ENCODE results near the gene DEF6. TPM values are rescaled to one million over a fixed set of nuclear protein-coding genes. Genes with fewer than 3 reads are reported as not detected.
"Not testable (repeated sequence)": the region's sequence is repeated elsewhere in the genome, so short reads cannot be mapped to it uniquely, and the experiment has no call there.

Gene DEF6
- total RNA-seq, 1 donor from 2014 or later, result 1.8 TPM

DNA sequence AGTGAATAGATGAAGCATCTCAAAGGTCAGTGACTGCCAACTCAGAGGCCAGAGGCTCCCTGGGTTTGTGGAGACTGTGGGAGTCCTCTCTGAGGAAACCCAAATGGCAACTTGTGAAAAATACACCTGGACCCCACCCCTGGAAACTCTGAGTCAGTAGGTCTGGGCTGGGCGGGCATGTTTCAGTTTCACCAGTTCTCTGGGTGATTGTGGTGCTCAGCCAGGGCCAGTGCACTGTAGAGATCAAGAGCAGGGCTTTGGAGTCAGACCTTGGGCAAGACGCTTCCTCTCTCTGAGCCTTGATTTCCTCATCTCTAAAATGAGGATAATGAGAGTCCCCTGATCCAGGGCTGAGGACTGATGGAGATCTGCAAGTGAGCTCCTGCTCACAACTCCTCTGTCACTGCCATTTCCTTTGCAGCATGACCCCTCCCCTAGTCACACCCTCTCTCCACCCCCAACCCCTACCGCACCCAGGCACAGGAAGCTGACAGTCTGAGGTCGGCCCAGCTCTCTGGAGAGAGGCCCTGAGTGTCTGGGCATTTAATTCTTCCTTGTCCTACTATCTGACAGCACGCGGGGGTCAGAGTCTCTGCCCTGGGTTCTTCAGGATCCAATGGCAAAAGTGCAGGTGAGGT, 5.1 kb downstream of the DEF6 start:
- intact Hi-C loops (cut with micrococcal nuclease), result no loop called here
- peak; percentile 49 for DNase-seq
- peak; percentile 65 for ATAC-seq

DNA sequence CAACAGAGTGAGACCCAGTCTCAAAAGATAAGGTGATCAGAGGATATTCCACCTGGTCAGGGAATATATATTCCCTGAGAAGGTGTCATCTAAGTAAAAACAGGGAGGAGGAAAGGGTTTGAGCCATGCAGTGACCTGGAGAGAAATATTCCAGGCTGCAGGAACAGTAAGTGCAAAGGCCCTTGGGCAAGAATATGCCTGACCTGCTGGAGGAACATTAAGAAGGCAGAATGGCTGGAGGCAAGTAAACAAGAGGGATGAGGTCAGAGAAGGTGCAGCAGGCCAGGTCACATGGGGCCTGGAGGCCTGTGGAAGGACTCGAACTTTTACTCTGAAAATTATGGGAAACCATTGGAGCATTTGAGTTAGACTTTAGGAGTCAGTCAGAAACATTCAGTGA, 6.7 kb downstream of the DEF6 start:
- DNase-seq, result no peak

DNA sequence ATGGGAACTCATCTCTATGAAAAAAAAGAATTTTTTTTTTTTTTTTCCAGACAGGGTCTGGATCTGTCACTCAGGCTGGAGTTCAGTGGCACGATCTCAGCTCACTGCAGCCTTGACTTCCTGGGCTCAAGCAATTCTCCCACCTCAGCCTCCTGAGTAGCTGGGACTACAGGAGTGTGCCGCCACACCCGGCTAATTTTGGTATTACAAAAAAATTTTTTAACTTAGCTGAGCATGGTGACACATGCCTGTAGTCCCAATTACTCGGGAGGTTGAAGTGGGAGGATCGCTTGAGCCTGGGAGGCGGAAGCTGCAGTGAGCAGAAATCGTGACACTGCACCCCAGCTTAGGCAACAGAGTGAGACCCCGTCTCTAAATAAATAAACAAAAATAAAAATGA, 7.5 kb downstream of the DEF6 start:
- DNase-seq (no peak), ATAC-seq (no peak)
- intact Hi-C loops (cut with micrococcal nuclease), result no loop called here

More for the DNA sequence above, 6.7 kb downstream of the DEF6 start:
- no peak for ATAC-seq
- intact Hi-C loops (cut with micrococcal nuclease), result no loop called here

DNA sequence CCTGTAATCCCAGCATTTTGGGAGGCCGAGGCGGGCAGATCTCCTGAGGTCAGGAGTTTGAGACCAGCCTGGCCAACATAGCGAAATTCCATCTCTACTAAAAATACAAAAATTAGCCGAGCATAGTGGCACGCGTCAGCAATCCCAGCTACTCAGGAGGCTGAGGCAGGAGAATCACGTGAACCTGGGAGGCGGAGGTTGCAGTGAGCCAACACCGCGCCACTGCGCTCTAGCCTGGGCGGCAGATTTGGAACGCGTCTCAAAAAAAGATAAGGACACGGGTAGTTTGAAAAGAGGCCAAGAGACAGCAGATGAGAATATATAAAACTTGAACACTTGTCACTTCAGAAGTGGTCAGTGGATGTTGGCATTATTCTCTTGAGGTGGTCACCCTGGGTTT, 9.5 kb downstream of the DEF6 start:
- intact Hi-C loops (cut with micrococcal nuclease); DNase-seq: not testable (repeated sequence)
- ATAC-seq, result peak; percentile 30

DNA sequence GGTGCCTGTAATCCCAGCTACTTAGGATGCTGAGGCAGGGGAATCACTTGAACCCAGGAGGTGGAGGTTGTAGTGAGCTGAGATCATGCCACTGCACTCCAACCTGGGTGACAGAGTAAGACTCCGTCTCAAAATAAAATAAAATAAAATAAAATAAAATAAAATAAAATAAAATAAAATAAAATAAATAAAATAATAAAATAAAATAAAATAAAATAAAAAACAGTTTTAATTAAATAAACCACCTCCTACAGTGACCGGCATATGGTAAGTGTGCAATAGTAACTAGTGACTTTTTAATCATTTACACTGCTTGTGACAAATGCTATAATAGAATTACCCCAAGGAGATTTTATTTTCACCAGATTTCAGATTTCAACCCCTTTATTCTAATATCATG, 10.9 kb downstream of the DEF6 start:
- intact Hi-C loops (cut with micrococcal nuclease); ATAC-seq: not testable (repeated sequence)

DNA sequence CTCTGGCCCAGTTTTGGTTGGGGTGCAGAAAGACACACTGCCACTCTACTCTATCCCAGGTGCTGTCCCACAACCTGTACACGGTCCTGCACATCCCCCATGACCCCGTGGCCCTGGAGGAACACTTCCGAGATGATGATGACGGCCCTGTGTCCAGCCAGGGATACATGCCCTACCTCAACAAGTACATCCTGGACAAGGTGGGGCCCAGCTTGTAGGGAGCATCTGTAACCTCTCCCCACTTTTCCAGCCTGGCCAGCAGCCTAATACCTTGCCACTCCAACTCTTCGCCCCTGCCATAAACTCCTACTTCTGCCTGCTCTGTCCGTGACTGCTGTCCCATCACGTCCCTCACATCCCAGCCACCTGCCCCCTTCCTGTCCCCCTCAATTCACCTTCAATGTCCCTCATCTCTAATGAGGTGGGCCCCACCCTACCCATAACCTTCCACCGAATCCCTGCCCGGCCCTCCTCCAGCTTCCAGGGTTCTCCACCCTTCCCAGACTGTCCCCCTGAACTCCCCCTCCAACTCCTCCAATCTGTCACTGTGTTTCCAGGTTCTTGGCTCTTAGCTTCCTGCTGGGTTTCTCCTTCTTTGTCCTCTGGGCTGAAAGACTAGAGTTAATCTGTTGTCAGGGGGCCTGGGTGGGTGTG, 12.1 kb downstream of the DEF6 start:
- intact Hi-C loops (cut with micrococcal nuclease), result no loop called here
- DNase-seq, result no peak
- no peak for ATAC-seq

More for the DNA sequence above, 10.9 kb downstream of the DEF6 start:
- DNase-seq, result not testable (repeated sequence)

DNA sequence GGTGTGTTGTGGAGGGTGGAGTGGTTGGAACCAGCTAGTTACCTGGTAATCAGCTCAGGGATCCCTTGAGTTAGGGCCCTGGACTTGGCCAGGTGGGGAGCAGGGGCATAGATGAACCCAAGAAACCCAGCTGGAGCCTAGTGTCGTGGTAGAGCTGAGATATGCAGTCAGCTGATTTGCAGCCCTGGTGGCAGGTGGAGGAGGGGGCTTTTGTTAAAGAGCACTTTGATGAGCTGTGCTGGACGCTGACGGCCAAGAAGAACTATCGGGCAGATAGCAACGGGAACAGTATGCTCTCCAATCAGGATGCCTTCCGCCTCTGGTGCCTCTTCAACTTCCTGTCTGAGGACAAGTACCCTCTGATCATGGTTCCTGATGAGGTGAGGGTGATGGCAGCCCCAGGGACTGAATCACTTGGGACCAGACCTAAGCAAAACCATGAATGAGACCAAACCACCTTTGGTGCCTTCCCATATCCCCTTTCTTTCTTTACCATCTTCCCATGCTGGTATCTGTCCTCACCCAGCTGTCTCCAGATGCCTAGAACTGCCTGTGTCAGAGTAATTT, 12.7 kb downstream of the DEF6 start:
- ATAC-seq, result no peak
- no peak for DNase-seq
- intact Hi-C loops (cut with micrococcal nuclease), result no loop called here

DNA sequence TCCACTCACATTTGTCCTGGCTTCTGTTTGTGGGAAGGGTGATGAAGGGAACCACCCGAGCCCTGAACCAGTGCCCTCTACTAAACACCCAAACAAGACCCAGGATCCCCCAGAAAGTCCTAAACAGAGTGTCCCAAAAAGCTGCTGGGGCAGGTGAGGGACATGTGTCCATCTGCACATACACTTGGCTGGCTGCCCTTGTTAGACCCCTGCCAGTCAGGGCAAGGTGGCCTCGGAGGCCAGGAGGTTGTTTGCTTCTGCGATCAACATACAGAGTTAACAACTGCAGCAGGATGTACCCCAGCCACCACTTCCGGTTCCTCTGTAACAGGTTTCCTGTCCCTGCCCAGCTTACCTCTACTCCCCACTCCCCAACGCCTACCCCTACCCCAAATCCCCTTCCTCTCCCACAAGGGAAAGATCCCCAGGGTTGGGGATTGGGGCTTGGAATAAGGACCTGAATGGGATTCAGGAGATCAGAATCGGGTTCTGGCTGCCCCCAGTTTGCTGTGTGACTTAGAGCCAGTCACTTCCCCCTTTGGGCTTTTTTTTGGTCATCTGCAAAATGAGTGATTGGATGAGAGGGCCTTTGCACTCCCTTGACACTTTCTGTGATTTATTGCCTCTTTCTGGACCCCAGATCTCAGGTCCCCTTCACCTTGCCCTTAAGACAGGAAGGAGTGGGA, 13.9 kb downstream of the DEF6 start:
- intact Hi-C loops (cut with micrococcal nuclease), result no loop called here
- ATAC-seq, result no peak
- no peak for DNase-seq

DNA sequence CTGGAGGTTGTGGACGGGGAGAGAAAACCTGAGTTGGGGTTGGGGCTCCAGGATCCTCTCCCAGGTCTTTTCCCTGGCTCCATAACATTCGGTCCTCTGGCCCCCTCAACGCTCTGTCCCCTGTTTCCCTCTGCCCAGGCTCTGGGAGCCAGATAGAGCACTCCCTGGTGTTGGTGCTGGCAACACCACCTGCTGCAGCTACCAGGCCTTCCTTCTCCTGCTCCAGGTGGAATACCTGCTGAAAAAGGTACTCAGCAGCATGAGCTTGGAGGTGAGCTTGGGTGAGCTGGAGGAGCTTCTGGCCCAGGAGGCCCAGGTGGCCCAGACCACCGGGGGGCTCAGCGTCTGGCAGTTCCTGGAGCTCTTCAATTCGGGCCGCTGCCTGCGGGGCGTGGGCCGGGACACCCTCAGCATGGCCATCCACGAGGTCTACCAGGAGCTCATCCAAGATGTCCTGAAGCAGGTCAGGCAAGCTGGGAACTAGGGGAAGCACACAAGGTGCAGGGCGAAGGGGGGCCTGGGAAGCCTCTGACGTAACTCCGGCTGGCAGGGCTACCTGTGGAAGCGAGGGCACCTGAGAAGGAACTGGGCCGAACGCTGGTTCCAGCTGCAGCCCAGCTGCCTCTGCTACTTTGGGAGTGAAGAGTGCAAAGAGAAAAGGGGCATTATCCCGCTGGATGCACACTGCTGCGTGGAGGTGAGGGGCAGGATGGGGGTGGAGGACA, 14.6 kb downstream of the DEF6 start:
- intact Hi-C loops (cut with micrococcal nuclease), result no loop called here

DNA sequence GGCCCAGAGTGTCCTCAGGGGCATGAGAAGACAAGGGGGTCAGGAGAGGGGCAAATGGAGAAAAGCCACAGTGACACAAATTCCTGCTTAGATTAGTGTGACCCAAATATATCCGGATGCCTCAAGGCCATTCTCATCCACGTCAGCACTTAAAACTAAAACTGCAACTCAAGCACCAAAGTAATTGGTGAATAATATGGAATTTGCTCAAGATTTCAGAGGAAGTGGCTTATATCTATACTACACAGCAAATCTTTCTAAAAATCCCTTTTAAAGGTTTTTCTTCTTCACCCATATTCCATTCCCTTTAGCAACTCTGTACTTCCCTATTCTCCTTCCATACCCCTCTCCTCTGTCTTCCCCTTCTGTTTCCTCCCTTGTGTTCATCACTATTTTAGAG, 15.2 kb downstream of the DEF6 start:
- no peak for DNase-seq
- intact Hi-C loops (cut with micrococcal nuclease), result no loop called here
- no peak for ATAC-seq

More for the DNA sequence above, 14.6 kb downstream of the DEF6 start:
- DNase-seq, result no peak
- no peak for ATAC-seq

DNA sequence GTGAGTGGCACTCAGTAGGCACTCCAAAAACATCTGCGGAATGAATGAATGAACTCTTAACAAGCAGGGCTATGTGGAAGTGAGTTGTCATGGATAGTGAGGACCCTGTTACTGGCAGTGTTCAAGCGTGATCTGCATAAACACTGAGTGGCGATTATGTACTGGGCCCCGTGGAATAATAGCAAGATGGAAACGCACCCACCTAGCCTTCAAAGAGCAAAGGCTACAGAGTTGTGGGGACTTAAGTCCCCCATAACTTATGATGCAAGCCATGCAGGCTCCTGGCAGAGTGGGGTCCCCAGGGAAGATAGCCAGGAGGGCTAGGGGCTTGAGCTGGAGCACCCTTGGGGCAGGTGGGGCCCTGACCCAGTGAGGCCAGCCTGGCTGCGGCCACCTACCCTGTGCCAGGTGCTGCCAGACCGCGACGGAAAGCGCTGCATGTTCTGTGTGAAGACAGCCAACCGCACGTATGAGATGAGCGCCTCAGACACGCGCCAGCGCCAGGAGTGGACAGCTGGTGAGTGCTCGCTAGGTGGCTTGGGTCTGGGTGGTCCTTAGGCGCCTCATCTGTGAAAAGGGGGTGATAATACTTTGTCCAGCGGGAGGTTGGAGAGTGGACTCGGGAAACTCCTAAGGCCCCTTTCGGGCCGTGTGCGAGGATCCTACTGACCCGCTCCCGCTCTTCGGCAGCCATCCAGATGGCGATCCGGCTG, 20.0 kb downstream of the DEF6 start:
- no peak for DNase-seq
- peak; percentile 47 for ATAC-seq
- intact Hi-C loops (cut with micrococcal nuclease), result no loop called here

DNA sequence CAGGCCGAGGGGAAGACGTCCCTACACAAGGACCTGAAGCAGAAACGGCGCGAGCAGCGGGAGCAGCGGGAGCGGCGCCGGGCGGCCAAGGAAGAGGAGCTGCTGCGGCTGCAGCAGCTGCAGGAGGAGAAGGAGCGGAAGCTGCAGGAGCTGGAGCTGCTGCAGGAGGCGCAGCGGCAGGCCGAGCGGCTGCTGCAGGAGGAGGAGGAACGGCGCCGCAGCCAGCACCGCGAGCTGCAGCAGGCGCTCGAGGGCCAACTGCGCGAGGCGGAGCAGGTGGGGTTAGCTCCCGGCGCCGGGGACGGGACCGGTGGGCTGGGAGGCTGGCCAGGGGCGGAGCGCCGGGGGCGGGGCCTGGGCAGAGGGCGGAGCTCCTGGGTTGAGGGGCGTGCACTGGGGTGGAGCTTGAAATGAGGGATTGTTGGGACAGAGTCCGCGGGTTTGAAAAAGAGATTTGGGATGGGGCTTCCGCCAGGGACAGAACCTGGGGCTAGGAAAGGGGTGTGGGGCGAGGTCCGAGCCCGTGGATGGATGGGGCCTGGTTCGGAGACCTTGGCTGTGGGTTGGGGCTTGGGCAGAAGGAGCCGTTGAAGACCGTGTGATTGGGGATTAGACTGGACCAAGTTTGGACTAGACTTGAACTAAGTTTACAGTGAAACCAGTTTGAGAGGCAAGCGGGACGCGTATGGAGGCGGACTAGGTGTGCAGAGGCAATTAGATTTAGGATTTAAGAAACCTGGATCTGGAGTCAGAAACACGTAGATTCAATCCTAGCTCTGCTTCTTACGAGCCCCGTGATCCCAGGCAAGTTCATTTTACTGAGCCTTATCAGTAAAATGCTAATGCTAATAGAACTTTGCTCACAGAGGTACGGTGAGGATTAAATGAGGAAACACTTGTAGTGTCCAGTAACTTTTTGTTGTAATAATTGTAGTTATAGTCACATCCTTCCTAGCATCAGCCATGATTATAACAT, 20.9 kb downstream of the DEF6 start:
- intact Hi-C loops (cut with micrococcal nuclease), result no loop called here
- ATAC-seq (peak; percentile 100), DNase-seq (peak; percentile 90)

DNA sequence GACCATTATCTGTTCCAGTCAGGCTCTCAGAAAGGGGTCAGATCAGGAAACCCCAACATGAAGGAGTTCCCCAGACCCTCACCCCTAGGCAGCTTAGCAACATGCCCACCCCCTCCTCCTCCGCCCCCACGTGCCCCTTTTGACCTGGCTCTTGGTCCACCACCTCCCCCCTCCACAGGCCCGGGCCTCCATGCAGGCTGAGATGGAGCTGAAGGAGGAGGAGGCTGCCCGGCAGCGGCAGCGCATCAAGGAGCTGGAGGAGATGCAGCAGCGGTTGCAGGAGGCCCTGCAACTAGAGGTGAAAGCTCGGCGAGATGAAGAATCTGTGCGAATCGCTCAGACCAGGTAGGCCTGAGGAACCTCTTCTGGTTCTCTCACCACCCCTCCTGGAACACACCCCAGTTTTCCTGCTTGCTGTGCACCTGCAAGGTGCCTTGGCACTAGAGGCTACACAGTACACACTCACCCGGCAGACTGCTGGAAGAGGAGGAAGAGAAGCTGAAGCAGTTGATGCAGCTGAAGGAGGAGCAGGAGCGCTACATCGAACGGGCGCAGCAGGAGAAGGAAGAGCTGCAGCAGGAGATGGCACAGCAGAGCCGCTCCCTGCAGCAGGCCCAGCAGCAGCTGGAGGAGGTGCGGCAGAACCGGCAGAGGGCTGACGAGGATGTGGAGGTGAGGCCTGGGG, 21.9 kb downstream of the DEF6 start:
- ATAC-seq (no peak), DNase-seq (no peak)
- intact Hi-C loops (cut with micrococcal nuclease), result no loop called here

DNA sequence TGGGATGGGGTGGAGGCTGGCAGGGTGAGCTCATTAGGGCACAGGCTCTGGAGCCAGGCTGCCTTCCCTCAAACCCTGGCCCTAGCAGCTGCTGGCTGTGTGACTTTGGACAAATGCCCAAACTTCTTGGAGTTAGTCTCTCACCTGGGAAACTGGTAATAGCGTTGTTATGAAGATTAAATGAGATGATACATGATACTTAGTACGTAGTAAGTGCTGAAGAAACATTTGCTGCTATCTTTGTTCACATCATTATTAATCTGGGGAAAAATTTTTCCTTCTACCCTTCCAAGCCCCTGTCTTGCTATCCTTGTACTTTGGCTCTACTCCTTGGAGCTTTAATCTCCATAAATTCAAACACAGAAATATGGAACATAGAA, 22.4 kb downstream of the DEF6 start:
- intact Hi-C loops (cut with micrococcal nuclease), result no loop called here
- DNase-seq (no peak), ATAC-seq (no peak)

DNA sequence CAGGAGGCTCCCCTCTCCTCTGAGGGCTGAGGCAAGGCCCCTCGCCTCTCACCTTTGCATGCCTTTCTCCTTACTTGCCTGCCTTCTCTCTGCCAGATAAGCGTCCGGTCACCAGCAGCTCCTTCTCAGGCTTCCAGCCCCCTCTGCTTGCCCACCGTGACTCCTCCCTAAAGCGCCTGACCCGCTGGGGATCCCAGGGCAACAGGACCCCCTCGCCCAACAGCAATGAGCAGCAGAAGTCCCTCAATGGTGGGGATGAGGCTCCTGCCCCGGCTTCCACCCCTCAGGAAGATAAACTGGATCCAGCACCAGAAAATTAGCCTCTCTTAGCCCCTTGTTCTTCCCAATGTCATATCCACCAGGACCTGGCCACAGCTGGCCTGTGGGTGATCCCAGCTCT, 23.5 kb downstream of the DEF6 start:
- ATAC-seq (no peak), DNase-seq (no peak)
- intact Hi-C loops (cut with micrococcal nuclease), result no loop called here

DNA sequence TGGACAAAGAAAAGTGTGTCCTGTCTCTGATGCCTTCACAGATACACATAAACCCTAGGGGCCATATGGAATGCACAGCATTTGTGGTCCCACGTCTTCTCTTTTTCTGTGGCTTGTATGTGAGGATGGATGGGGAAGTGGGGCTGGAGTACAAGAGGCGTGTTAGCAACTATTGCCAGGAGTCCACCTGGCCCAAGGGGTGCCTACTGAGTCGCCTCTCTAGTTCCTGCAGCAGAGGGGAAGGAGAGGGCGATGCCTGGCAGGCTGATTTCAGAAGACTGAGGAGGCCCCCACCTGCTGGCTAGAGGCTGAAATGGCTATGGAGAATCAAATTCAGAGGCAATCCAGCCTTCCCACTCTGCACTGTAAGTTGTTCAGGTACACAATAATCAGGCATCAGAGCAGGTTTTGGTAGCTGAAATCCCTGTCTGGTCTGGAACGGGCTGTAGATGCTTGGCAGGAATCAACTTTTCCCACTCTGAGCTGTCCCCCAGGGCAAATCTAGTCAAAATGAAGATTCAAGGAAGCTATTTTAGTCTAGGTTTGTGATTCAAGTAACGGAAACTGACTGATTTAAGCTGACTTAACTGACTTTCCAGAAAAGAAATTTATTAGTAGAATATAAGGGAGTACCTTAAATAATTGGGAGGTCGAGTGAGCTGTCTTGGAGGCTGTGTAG, 29.9 kb downstream of the DEF6 start:
- ATAC-seq (peak; percentile 83), DNase-seq (peak; percentile 61)
- intact Hi-C loops (cut with micrococcal nuclease), result no loop called here
